ENCODE data around the gene CTAGE9. TPM values are rescaled to one million over a fixed set of nuclear protein-coding genes. Genes with fewer than 3 reads are reported as not detected.

Gene CTAGE9
- total RNA-seq, 2 experiments from 2014 or later, result not detected

- Mint-ChIP-seq H3K4me1 (ENCODE audit: low read depth) (peaks cover 13% of the 10 kb centered on the region), H3K27me3 (peaks cover 2% of the 10 kb centered on the region), H3K4me3 (no peak overlapping the region), H3K36me3 (ENCODE audit: low read depth) (no peaks in the 10 kb centered on the region), H3K9me3 (no peaks in the 10 kb centered on the region), H3K27ac (no peak overlapping the region)
- peak; percentile 7 for DNase-seq
- ChIA-PET POLR2A (no interaction called here), CTCF (interaction anchor here (1.4 to 5.8 kb wide), 4 partner anchors 60 to 235 kb away, joined by 3 to 24 read pairs (median 6); partner anchors contain the start of gene MED23)
- TF ChIP-seq, protein P1, sequence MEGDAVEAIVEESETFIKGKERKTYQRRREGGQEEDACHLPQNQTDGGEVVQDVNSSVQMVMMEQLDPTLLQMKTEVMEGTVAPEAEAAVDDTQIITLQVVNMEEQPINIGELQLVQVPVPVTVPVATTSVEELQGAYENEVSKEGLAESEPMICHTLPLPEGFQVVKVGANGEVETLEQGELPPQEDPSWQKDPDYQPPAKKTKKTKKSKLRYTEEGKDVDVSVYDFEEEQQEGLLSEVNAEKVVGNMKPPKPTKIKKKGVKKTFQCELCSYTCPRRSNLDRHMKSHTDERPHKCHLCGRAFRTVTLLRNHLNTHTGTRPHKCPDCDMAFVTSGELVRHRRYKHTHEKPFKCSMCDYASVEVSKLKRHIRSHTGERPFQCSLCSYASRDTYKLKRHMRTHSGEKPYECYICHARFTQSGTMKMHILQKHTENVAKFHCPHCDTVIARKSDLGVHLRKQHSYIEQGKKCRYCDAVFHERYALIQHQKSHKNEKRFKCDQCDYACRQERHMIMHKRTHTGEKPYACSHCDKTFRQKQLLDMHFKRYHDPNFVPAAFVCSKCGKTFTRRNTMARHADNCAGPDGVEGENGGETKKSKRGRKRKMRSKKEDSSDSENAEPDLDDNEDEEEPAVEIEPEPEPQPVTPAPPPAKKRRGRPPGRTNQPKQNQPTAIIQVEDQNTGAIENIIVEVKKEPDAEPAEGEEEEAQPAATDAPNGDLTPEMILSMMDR (IDR thresholded peaks at IDR 0.05), result no peak
- intact Hi-C loops (cut with micrococcal nuclease), result no loop called here
- ATAC-seq, result peak; percentile 66
These were observed 22.5 kb downstream of the CTAGE9 start for GRCh38 chr6:131688286-131688685.

DNA sequence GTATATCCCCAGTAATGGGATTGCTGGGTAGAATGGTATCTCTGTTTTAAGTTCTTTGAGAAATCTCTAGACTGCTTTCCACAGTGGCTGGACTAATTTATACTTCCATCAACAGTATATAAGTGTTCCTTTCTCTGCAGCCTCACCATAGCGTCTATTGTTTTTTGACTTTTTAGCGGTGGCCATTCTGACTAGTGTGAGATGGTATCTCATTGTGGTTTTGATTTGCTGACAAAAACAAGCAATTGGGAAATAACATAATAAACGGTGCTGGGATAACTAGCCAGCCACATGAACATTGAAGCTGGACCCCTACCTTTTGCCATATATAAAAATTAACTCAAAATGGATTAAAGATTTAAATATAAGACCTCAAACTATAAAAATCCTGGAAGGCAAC lies 23.8 kb downstream of the CTAGE9 start:
- Mint-ChIP-seq H3K4me3 (no peak overlapping the region), H3K9me3 (no peaks in the 10 kb centered on the region), H3K27me3 (peaks cover 5% of the 10 kb centered on the region), H3K27ac (no peak overlapping the region), H3K36me3 (ENCODE audit: low read depth) (no peaks in the 10 kb centered on the region), H3K4me1 (ENCODE audit: low read depth) (peaks cover 13% of the 10 kb centered on the region)
- TF ChIP-seq, protein P1 (IDR thresholded peaks at IDR 0.05), result no peak
- ChIA-PET CTCF (interaction anchor here (1.5 to 5.8 kb wide), 2 partner anchors 59 to 237 kb away, joined by 3 to 24 read pairs; partner anchors contain the start of gene MED23), POLR2A (no interaction called here)
- ATAC-seq (no peak), DNase-seq (no peak)
- intact Hi-C loops (cut with micrococcal nuclease), result no loop called here

- TF ChIP-seq, protein P1 (IDR thresholded peaks at IDR 0.05), result no peak
- peaks cover 13% of the 10 kb centered on the region for H3K4me1 Mint-ChIP-seq (ENCODE audit: low read depth)
- intact Hi-C loops (cut with micrococcal nuclease), result loop anchor here (2.0 kb wide), 1 partner anchor 225 kb away; no protein-coding TSS in a partner anchor
- no peaks in the 10 kb centered on the region for H3K9me3 Mint-ChIP-seq
- peak; percentile 61 for DNase-seq
- no peak overlapping the region for H3K4me3 Mint-ChIP-seq
- CTCF ChIA-PET, result interaction anchor here (1.2 to 5.8 kb wide), 3 partner anchors 10 to 225 kb away, joined by 3 to 24 read pairs (median 11); partner anchors contain the start of gene MED23
- H3K27me3 Mint-ChIP-seq, result peaks cover 3% of the 10 kb centered on the region
- no peaks in the 10 kb centered on the region for H3K36me3 Mint-ChIP-seq (ENCODE audit: low read depth)
- POLR2A ChIA-PET, result no interaction called here
- no peak overlapping the region for H3K27ac Mint-ChIP-seq
- ATAC-seq, result peak; percentile 75
These were observed 25.5 kb downstream of the CTAGE9 start for GRCh38 chr6:131685266-131685780.

DNA sequence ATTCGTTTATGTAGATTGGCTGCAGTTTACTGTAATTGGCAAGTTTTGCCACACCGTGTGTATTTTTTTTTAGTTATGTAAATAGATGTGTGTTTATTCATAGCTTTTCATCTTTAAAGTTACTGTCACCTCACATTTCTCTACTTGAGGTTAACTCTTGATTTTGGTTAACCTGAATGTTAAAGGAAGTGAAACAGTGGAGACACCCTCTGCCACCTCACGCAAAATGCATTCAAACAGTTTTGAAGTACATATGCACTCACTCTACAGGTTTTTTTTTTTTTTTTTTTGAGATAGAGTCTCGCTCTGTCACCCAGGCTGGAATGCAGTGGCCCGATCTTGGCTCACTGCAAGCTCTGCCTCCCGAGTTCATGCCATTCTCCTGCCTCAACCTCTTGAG lies 27.3 kb downstream of the CTAGE9 start:
- TF ChIP-seq, protein P1 (IDR thresholded peaks at IDR 0.05), result no peak
- Mint-ChIP-seq H3K4me3 (no peak overlapping the region), H3K27me3 (peaks cover 3% of the 10 kb centered on the region), H3K27ac (no peak overlapping the region), H3K36me3 (ENCODE audit: low read depth) (no peaks in the 10 kb centered on the region), H3K9me3 (no peaks in the 10 kb centered on the region), H3K4me1 (ENCODE audit: low read depth) (peaks cover 12% of the 10 kb centered on the region)
- ATAC-seq (peak; percentile 39), DNase-seq (peak; percentile 20)
- CTCF ChIA-PET, result interaction anchor here (1.0 kb wide), 1 partner anchor 11 kb away, joined by 4 read pairs; no protein-coding TSS in a partner anchor
- POLR2A ChIA-PET, result no interaction called here
- intact Hi-C loops (cut with micrococcal nuclease), result no loop called here

DNA sequence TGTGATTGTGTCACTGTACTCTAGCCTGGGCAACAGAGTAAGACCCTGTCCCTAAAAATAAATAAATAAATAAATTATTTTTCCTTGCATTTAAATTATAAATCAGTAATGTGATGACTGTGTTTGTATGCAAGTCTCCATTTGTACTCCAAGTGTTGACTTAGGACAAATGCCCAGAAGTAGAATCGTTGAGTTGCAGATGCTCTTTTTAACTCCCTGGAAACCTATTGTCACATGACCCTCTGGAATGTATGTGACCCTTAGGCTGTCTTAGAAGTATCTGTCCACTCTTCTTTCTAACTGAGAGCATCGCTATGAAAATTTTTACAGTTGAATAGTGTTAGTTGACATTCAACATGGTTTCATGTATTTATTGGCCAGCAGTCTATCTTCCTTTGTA lies 28.4 kb downstream of the CTAGE9 start:
- CTCF ChIA-PET, result no interaction called here
- DNase-seq (no peak), ATAC-seq (no peak)
- intact Hi-C loops (cut with micrococcal nuclease), result no loop called here
- Mint-ChIP-seq H3K4me3 (no peak overlapping the region), H3K27ac (no peak overlapping the region), H3K27me3 (peaks cover 3% of the 10 kb centered on the region), H3K4me1 (ENCODE audit: low read depth) (peaks cover 7% of the 10 kb centered on the region), H3K9me3 (no peaks in the 10 kb centered on the region), H3K36me3 (ENCODE audit: low read depth) (no peaks in the 10 kb centered on the region)
- TF ChIP-seq, protein P1 (IDR thresholded peaks at IDR 0.05), result no peak
- POLR2A ChIA-PET, result no interaction called here
